ENCODE data around the gene IL15RA. TPM values are rescaled to one million over a fixed set of nuclear protein-coding genes. Genes with fewer than 3 reads are reported as not detected.

IL15RA gene
- total RNA-seq, 3 donors from 2014 or later (not counting 1 experiment from before 2014, with no cell fraction given) = 10.7 to 11.8 (median 11.3) TPM

GRCh38 chr10:5992398-5992797, 15.1 kb upstream of the IL15RA start:
- Mint-ChIP-seq H3K27me3 (ENCODE audit: low read depth in 2 of 2) (peaks cover 14 to 23% of the 10 kb centered on the region in 2 donors), H3K9me3 (peaks cover 2 to 8% of the 10 kb centered on the region in 2 donors), H3K27ac (no peak overlapping the region), H3K36me3 (peaks cover 5% of the 10 kb centered on the region), H3K4me1 (peaks cover 0 to 8% of the 10 kb centered on the region in 2 donors), H3K4me3 (no peak overlapping the region)
- no peak overlapping the region for H3K27ac ChIP-seq (ENCODE audit: low read length)
- no peaks in the 10 kb centered on the region for H3K27me3 ChIP-seq (ENCODE audit: control insufficient read depth, insufficient read depth, low read length)
- no CpG with 5 or more reads among the region's 1 CpG for WGBS (ENCODE audit: insufficient coverage)
- TF ChIP-seq CTCF (IDR thresholded peaks at IDR 0.05) = no peak
- no peaks in the 10 kb centered on the region for H3K36me3 ChIP-seq (ENCODE audit: control insufficient read depth, insufficient read depth, low read length)
- ATAC-seq (no peak), DNase-seq (no peak)
- no peaks in the 10 kb centered on the region for H3K9me3 ChIP-seq (ENCODE audit: control insufficient read depth, insufficient read depth, low read length)
- H3K4me3 ChIP-seq (ENCODE audit: low read length) = no peak overlapping the region
- intact Hi-C loops (cut with micrococcal nuclease) = no loop called here
- H3K4me1 ChIP-seq (ENCODE audit: control insufficient read depth, insufficient read depth, low read length) = peaks cover 5% of the 10 kb centered on the region

GRCh38 chr10:5991708-5992107, 14.4 kb upstream of the IL15RA start:
- Mint-ChIP-seq H3K27me3 (ENCODE audit: low read depth in 2 of 2) (peaks cover 14 to 20% of the 10 kb centered on the region in 2 donors), H3K36me3 (peaks cover 5% of the 10 kb centered on the region), H3K27ac (no peak overlapping the region), H3K4me1 (peaks cover 0 to 10% of the 10 kb centered on the region in 2 donors), H3K4me3 (no peak overlapping the region), H3K9me3 (peaks cover 2 to 8% of the 10 kb centered on the region in 2 donors)
- Histone ChIP-seq H3K36me3 (ENCODE audit: control insufficient read depth, insufficient read depth, low read length) (no peaks in the 10 kb centered on the region), H3K4me1 (ENCODE audit: control insufficient read depth, insufficient read depth, low read length) (peaks cover 5% of the 10 kb centered on the region), H3K27ac (ENCODE audit: low read length) (no peak overlapping the region), H3K4me3 (ENCODE audit: low read length) (no peak overlapping the region), H3K27me3 (ENCODE audit: control insufficient read depth, insufficient read depth, low read length) (no peaks in the 10 kb centered on the region), H3K9me3 (ENCODE audit: control insufficient read depth, insufficient read depth, low read length) (no peaks in the 10 kb centered on the region)
- no peak for ATAC-seq
- intact Hi-C loops (cut with micrococcal nuclease) = no loop called here
- DNase-seq = no peak
- TF ChIP-seq CTCF (IDR thresholded peaks at IDR 0.05) = no peak

- no peak overlapping the region for H3K27ac Mint-ChIP-seq
- Histone ChIP-seq H3K4me1 (ENCODE audit: control insufficient read depth, insufficient read depth, low read length) (peaks cover 5% of the 10 kb centered on the region), H3K27ac (ENCODE audit: low read length) (no peak overlapping the region), H3K27me3 (ENCODE audit: control insufficient read depth, insufficient read depth, low read length) (no peaks in the 10 kb centered on the region), H3K36me3 (ENCODE audit: control insufficient read depth, insufficient read depth, low read length) (no peaks in the 10 kb centered on the region), H3K9me3 (ENCODE audit: control insufficient read depth, insufficient read depth, low read length) (no peaks in the 10 kb centered on the region), H3K4me3 (ENCODE audit: low read length) (no peak overlapping the region)
- intact Hi-C loops (cut with micrococcal nuclease) = no loop called here
- peaks cover 2 to 8% of the 10 kb centered on the region in 2 donors for H3K9me3 Mint-ChIP-seq
- TF ChIP-seq CTCF (IDR thresholded peaks at IDR 0.05) = no peak
- peaks cover 0 to 10% of the 10 kb centered on the region in 2 donors for H3K4me1 Mint-ChIP-seq
- 88% methylated on average over 1 of the region's 2 CpGs for WGBS (ENCODE audit: insufficient coverage)
- ATAC-seq (no peak), DNase-seq (no peak)
- peaks cover 5% of the 10 kb centered on the region for H3K36me3 Mint-ChIP-seq
- peaks cover 14% of the 10 kb centered on the region in 2 donors for H3K27me3 Mint-ChIP-seq (ENCODE audit: low read depth in 2 of 2)
- H3K4me3 Mint-ChIP-seq = no peak overlapping the region
These were observed 12.4 kb upstream of the IL15RA start for GRCh38 chr10:5989756-5990155.

GRCh38 chr10:5988336-5988920, 11.1 kb upstream of the IL15RA start:
- Mint-ChIP-seq H3K4me3 (no peak overlapping the region), H3K4me1 (peaks cover 0 to 10% of the 10 kb centered on the region in 2 donors), H3K9me3 (peaks cover 0 to 4% of the 10 kb centered on the region in 2 donors), H3K27ac (no peak overlapping the region), H3K36me3 (peaks cover 5% of the 10 kb centered on the region), H3K27me3 (ENCODE audit: low read depth in 2 of 2) (peaks cover 5 to 13% of the 10 kb centered on the region in 2 donors)
- TF ChIP-seq CTCF (IDR thresholded peaks at IDR 0.05) = no peak
- DNase-seq (no peak), ATAC-seq (no peak)
- no peak overlapping the region for H3K27ac ChIP-seq (ENCODE audit: low read length)
- intact Hi-C loops (cut with micrococcal nuclease) = no loop called here
- 94% methylated on average over 10 of the region's 10 CpGs for WGBS (ENCODE audit: insufficient coverage)
- H3K4me3 ChIP-seq (ENCODE audit: low read length) = no peak overlapping the region
- no peaks in the 10 kb centered on the region for H3K9me3 ChIP-seq (ENCODE audit: control insufficient read depth, insufficient read depth, low read length)
- H3K4me1 ChIP-seq (ENCODE audit: control insufficient read depth, insufficient read depth, low read length) = peaks cover 5% of the 10 kb centered on the region
- H3K36me3 ChIP-seq (ENCODE audit: control insufficient read depth, insufficient read depth, low read length) = no peaks in the 10 kb centered on the region
- no peaks in the 10 kb centered on the region for H3K27me3 ChIP-seq (ENCODE audit: control insufficient read depth, insufficient read depth, low read length)

Data from natural killer cell (primary cell).